ENCODE measurements around the gene CEACAM16.

The CEACAM16 gene

DNA sequence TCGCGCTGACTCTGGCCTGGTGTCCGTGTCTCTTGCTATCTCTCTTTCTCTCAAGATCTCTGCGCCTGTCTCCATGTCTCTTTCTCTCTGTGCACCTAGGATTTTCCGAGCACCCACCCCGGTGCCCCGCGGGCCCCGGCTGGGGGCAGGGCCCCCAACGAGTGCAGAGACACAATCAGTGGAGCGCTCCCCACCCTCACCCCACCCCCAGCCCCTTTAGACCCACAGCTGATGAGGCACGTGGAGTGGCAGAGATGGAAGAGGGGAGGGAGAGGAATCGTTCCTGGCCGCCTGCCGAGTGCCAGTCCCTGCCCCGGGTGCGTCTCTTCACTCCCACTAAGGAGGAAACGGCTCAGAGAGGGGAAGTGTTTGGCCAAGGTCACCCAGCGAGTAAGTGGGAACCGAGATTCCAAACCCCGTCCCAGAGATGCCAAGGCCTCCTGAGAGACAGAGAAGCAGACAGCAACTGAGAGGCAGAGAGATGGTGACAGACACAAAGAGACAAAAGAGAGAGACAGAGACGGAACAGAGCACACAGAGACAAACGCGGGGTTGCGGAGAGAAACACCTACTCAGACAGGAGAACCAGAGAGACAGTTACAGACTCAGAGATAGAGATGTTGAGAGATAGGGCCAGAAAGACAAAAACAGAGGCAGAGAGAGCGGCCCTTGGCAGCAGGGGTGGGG is 48.9 kb downstream of the CEACAM16 start:
- peak in 1 of 2 experiments; percentile 76 for DNase-seq

DNA sequence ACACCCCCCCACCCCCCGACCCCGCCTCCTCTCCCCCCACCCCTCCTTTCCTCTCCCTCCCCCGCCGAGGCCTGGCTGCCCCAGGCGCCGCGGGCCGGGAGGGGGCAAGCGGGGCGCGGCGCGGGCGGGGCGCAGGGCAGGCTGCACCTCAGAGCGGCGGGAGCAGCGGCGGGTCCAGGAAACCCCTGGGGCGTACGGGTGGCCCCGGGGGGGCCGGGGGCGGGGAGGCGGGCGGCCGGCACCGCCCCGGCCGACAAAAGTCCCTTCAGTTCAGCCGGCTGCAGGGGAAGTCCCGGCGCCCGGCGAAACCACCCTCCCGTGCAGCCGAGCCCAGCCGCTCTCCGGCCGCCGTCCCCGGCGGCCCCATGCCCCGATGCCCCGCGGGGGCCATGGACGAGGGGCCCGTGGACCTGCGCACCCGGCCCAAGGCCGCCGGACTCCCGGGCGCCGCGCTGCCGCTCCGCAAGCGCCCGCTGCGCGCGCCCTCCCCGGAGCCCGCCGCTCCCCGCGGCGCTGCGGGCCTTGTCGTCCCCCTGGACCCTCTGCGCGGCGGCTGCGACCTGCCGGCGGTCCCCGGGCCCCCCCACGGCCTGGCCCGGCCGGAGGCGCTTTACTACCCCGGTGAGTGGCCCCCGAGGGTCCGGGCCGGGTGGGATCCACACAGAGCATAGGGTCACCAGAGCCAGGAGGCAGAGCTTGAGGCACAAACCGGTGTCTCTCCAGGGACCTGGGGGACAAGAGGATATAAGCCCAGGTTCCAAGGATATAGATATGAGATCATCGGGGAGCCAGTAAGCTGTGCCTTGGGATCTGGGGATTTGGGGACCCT is 49.7 kb downstream of the CEACAM16 start, which contains the start of gene BCL3:
TSS of gene BCL3 (plus strand) at position 283 of the 829 bp plus-strand sequence. CDS start at position 366, 83 bp downstream.
- DNase-seq, result peak in 1 of 2 experiments; percentile 76

DNA sequence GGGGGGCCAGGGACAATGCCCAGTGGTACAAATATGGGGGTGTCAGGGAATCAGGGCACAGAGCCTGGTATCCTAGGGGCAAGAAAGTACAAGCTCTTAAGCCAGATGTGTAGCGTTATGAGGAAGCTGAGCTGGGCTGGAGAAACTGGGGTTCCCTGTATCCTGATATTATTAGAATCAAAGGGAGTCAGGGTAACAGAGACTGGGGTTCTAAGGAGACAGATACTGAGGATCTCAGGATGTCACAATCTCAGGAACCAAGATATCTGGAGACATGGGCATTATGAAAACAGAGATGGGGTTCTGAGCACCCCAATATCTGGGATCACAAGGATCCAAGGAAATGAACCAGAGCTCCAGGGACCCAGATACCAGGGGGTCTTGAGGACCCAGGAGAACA is 50.3 kb downstream of the CEACAM16 start:
- DNase-seq, result no peak

- DNase-seq, result no peak
Observed at GRCh38 chr19:44749994-44750393, 51.0 kb downstream of the CEACAM16 start.

DNA sequence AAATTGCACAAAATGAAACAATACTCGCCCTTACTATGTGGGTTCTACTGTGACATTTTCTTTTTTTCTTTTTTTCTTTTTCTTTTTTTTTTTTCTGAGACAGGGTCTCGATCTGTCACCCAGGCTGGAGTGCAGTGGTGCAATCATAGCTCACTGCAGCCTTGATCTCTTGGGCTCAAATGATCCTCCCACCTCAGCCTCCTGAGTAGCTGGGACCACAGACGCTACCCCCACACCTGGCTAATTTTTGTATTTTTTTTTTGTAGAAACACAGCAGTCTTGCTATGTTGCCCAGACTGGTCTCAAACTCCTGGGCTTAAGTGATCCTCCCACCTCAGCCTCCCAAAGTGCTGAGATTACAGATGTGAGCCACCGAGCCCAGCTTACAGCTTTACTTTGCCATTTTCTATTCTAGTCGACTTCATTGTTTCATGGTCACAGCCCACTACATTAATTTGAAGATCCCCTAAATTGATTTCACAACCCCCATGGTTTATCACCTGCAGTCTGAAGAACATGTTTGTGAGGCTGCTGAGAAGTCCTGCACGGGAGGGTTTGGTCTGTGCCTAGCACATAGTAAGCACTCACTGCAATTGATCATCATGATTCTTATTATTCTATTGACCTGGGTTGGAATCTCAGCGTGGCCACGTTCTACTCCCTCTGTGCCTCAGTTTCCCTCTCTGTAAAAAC is 53.3 kb downstream of the CEACAM16 start:
- DNase-seq, result no peak

GRCh38 chr19:44752816-44753625 is 54.1 kb downstream of the CEACAM16 start:
- DNase-seq, result peak; percentile 61 to 80

DNA sequence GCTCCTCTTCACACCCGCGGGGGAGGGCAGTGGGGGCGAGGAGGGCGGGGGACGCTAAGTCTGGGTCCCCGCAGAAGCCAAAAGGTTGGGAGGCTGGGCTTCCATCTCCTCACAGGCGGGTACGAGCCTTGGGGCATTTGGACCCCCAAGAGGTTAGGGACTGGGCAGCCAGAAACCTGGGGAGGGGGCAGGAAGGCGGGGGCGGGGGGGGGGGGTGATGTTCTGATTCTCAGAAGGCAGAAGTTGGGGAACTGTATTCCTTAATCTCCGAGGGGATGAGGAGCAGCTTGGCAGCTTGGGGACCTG is 54.6 kb downstream of the CEACAM16 start:
- DNase-seq, result no peak

GRCh38 chr19:44753932-44754749 is 55.2 kb downstream of the CEACAM16 start:
- DNase-seq, result peak; percentile 31 to 61

DNA sequence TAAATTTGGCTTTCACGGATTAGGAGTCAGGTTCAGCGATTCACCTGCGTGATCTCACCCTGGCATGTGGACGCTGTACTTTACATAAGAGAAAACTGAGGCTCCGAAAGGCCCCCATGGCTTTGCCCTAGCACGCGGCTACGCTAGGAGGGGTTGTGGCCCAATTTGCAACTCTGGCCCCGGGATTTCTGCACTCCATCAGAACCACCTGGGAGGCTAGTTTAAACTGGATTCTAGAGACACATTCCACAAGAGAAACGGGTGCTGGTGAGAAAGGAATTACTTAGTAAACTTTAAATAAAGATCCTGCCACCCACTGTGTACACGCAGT is 55.8 kb downstream of the CEACAM16 start:
- no peak for DNase-seq

DNA sequence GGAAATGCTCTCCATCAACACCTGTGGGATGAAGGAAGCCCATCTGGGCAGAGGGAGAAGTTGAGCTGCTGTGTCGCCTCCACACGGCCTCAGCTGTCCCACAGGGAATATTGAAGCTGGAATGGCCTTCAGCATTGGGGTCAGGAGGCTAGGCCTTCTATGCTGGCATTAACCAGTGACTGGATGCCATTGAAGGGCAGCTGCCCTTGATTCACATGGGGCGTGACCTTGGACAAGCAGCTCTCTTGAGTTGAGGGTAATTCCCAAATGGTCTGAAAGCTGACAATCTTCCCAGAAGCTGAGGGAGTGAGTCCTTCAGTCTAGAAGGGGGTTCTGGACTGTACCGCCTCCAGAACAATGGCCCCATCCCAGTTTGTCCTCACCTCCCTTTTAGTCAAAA is 56.3 kb downstream of the CEACAM16 start:
- no peak for DNase-seq

DNA sequence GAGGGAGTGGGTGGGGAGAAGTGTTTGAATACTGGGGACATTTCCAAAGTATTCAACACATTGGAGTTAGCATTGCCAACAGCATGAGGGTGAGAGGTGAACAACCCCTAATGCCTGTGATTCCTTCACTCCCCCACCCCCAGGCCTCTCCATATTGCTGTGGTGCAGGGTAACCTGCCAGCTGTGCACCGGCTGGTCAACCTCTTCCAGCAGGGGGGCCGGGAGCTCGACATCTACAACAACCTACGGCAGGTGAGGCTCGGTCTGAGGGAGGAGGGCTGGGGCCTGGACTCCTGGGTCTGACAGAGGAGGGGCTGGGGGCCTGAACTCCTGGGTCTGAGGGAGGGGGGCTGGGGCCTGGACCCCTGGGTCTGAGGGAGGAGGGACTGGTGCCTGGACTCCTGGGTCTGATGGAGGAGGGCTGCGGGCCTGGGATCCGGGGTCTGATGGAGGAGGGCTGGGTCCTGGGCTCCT is 57.2 kb downstream of the CEACAM16 start:
- no peak for DNase-seq

DNA sequence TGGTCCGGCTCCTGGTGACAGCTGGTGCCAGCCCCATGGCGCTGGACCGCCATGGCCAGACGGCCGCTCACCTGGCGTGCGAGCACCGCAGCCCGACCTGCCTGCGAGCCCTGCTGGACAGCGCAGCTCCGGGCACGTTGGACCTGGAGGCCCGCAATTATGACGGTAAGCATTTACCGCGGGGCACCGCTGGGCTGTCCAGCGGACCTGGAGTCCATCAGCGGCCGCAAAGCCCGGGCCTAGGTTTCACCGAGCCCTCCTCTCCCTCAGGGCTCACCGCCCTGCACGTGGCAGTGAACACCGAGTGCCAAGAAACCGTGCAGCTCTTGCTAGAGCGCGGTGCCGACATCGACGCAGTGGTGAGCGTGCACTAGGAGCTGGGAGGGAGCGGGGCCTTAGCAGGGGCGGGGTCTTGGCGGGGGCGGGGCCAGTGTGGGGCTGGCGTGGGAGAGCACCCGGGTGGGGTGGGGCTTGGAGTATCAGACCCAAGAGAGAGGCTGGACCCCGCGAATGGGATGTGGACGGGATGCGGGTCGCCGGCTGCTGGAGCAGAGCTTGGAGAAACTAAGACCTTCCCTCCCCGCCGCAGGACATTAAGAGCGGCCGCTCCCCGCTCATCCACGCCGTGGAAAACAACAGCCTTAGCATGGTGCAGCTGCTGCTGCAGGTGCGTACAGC is 58.2 kb downstream of the CEACAM16 start:
- DNase-seq, result no peak

DNA sequence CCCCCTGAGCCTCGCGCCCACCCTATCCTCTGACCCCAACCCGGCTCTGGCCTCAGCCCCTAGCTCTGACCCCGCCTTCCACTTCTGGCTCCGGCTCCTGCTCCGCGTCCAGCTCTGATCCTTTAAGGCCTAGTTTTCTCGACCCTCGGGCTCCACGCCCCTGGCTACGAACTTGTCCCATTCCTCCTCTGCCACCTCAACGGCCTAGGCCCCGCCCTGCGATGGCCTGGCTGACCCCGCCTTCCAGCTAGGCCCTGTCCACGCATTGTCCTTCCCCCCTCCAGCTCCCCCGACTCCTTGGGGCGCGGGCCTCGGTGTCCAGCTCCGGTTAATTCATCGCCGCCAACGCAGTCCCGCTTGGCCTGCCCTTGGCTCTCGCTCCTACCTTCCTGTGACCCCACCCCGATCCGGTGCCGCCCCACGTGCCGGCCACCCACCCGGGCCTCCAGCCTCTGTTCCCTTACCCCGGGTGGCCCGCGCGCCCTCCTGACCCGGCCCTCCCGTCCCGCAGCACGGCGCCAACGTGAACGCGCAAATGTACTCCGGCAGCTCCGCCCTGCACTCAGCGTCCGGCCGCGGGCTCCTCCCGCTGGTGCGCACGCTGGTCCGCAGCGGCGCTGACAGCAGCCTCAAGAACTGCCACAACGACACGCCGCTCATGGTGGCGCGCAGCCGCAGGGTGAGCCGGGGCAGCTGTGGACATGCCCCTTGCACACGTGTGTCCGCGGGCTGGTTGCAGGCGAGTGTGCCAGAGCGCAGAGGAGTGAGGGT is 59.0 kb downstream of the CEACAM16 start:
- DNase-seq, result no peak

GRCh38 chr19:44758596-44758995 is 59.6 kb downstream of the CEACAM16 start:
- no peak for DNase-seq

DNA sequence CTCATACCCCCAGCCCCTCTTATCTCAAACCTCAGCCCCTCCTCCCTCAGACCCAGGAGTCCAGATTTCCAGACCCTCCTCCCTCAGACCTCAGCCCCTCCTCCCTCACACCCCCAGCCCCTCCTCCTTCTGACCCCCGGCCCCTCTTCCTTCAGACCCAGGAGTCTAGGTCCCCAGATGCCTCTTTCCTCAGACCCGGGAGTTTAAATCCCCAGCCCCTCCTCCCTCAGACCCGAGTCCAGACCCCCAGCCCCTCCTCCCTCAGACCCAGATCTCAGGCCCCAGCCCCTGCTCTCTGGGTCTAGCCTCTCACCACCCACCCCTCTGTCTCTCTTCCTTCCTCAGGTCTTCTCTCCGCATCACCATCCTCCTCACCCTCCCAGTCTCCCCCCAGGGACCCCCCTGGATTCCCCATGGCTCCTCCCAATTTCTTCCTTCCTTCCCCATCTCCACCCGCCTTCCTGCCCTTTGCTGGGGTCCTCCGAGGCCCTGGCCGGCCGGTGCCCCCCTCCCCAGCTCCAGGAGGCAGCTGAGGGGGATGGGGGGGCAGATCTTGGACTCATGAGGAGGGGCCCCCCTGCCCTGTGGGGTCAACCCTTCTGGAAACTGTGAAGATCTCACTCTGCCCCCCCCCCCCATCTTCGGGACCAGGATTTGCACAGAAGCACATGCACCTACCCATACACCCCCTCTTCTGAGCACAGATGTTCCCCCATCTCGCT is 60.3 kb downstream of the CEACAM16 start:
- no peak for DNase-seq

Data from SW 1271 (cell line).